Thymus (tissue), 11 donors: ENCODE measurements around the gene KY. TPM values are rescaled to one million over a fixed set of nuclear protein-coding genes. Genes with fewer than 3 reads are reported as not detected.

Experiments used
- DNase-seq, 9 donors: peaks; one replicate each; pipeline ENCODE4 v3.0.0-alpha.2; 2013; ENCODE audit warnings: low spot score in 9 of 9, low read depth in 6 of 9, missing footprints in 1 of 9
- H3K27ac ChIP-seq, 2 donors: one replicate each; pipeline ENCODE4 v1.5.1; 2013; ENCODE audit warnings: control low read depth in 1 of 2, low read depth in 1 of 2, low read length in 1 of 2, mild to moderate bottlenecking in 1 of 2, moderate library complexity in 1 of 2
- H3K27me3 ChIP-seq, 2 donors: one replicate each; pipeline ENCODE4 v1.5.1; 2013; ENCODE audit warnings: low read length in 1 of 2; ENCODE audit not compliant: control insufficient read depth in 2 of 2, insufficient read depth in 1 of 2
- H3K36me3 ChIP-seq, 2 donors: one replicate each; pipeline ENCODE4 v1.5.1; 2013; ENCODE audit warnings: low read length in 1 of 2, mild to moderate bottlenecking in 1 of 2, moderate library complexity in 1 of 2; ENCODE audit not compliant: control insufficient read depth in 2 of 2, insufficient read depth in 2 of 2
- H3K4me1 ChIP-seq, 2 donors: one replicate each; pipeline ENCODE4 v1.5.1; 2013; ENCODE audit warnings: low read length in 2 of 2; ENCODE audit not compliant: control insufficient read depth in 2 of 2, insufficient read depth in 2 of 2
- H3K4me3 ChIP-seq, 2 donors: one replicate each; pipeline ENCODE4 v1.5.1; 2013; ENCODE audit warnings: low read length in 2 of 2, control low read depth in 1 of 2, mild to moderate bottlenecking in 1 of 2
- H3K9me3 ChIP-seq, 2 donors: one replicate each; pipeline ENCODE4 v1.5.1; 2013; ENCODE audit warnings: low read length in 1 of 2, mild to moderate bottlenecking in 1 of 2; ENCODE audit not compliant: control insufficient read depth in 2 of 2, insufficient read depth in 1 of 2
- WGBS: extraction: QIAGEN DNeasy Blood & Tissue Kit; methylation state at CpG from one replicate; pipeline ENCODE4 v1.1.7; 2013; 5-methylcytosine and 5-hydroxymethylcytosine counted together
- polyA plus RNA-seq: library from polyadenylated mRNA; stranded (reverse); fragments of 200-250 nt; gene quantifications from one replicate; pipeline ENCODE4 v1.2.3, GENCODE V29; 2013
- total RNA-seq: library from RNA; stranded (reverse); fragments of 120-200 nt; gene quantifications from one replicate; pipeline ENCODE4 v1.2.4, GENCODE V29; 2013
- donor health status: healthy.

The KY gene
- total and polyA plus RNA-seq, 2 donors = 0.14 to 1.0 TPM

- H3K27ac ChIP-seq = no peak overlapping the region
- WGBS = 91% methylated on average over 7 of the region's 7 CpGs
These were observed 43.0 kb upstream of the KY start for GRCh38 chr3:134693804-134694203.

GRCh38 chr3:134693226-134693625, 42.4 kb upstream of the KY start:
- WGBS = 95% methylated on average over 4 of the region's 4 CpGs

More at GRCh38 chr3:134693804-134694203, 43.0 kb upstream of the KY start:
- H3K4me1 ChIP-seq = peaks cover 0 to 3% of the 10 kb centered on the region in 2 donors
- H3K9me3 ChIP-seq = no peaks in the 10 kb centered on the region
- H3K27me3 ChIP-seq = no peaks in the 10 kb centered on the region
- H3K36me3 ChIP-seq = no peaks in the 10 kb centered on the region
- no peak for DNase-seq
- H3K4me3 ChIP-seq = no peak overlapping the region

GRCh38 chr3:134690226-134690625, 39.4 kb upstream of the KY start:
- Histone ChIP-seq H3K27me3 (no peaks in the 10 kb centered on the region), H3K4me1 (peaks cover 0 to under 1% of the 10 kb centered on the region in 2 donors), H3K36me3 (no peaks in the 10 kb centered on the region), H3K4me3 (no peak overlapping the region), H3K9me3 (no peaks in the 10 kb centered on the region), H3K27ac (no peak overlapping the region)
- 32% methylated on average over 1 of the region's 1 CpG for WGBS
- DNase-seq = no peak

More at GRCh38 chr3:134693226-134693625, 42.4 kb upstream of the KY start:
- Histone ChIP-seq H3K36me3 (no peaks in the 10 kb centered on the region), H3K27ac (no peak overlapping the region), H3K4me1 (peaks cover 0 to 3% of the 10 kb centered on the region in 2 donors), H3K27me3 (no peaks in the 10 kb centered on the region), H3K4me3 (no peak overlapping the region), H3K9me3 (no peaks in the 10 kb centered on the region)
- DNase-seq = no peak

- DNase-seq = no peak
- WGBS = 97% methylated on average over 2 of the region's 2 CpGs
- H3K4me3 ChIP-seq = no peak overlapping the region
- no peaks in the 10 kb centered on the region for H3K27me3 ChIP-seq
- no peaks in the 10 kb centered on the region for H3K4me1 ChIP-seq
- no peaks in the 10 kb centered on the region for H3K9me3 ChIP-seq
- H3K27ac ChIP-seq = no peak overlapping the region
- H3K36me3 ChIP-seq = no peaks in the 10 kb centered on the region
These were observed 36.8 kb upstream of the KY start for GRCh38 chr3:134687642-134688041.

GRCh38 chr3:134685929-134686802, 35.3 kb upstream of the KY start:
- Histone ChIP-seq H3K36me3 (no peaks in the 10 kb centered on the region), H3K9me3 (no peaks in the 10 kb centered on the region), H3K4me1 (no peaks in the 10 kb centered on the region), H3K4me3 (no peak overlapping the region), H3K27ac (no peak overlapping the region), H3K27me3 (no peaks in the 10 kb centered on the region)
- 94% methylated on average over 7 of the region's 7 CpGs for WGBS
- no peak for DNase-seq

- no peak for DNase-seq
- no peak overlapping the region for H3K4me3 ChIP-seq
- WGBS = 96% methylated on average over 7 of the region's 7 CpGs
- H3K27me3 ChIP-seq = no peaks in the 10 kb centered on the region
- no peak overlapping the region for H3K27ac ChIP-seq
- no peaks in the 10 kb centered on the region for H3K9me3 ChIP-seq
- no peaks in the 10 kb centered on the region for H3K36me3 ChIP-seq
- no peaks in the 10 kb centered on the region for H3K4me1 ChIP-seq
These were observed 31.5 kb upstream of the KY start for GRCh38 chr3:134682196-134682880.

- Histone ChIP-seq H3K4me3 (no peak overlapping the region), H3K9me3 (no peaks in the 10 kb centered on the region), H3K36me3 (no peaks in the 10 kb centered on the region), H3K27me3 (no peaks in the 10 kb centered on the region), H3K4me1 (no peaks in the 10 kb centered on the region), H3K27ac (no peak overlapping the region)
- WGBS = 96% methylated on average over 6 of the region's 6 CpGs
- no peak for DNase-seq
These were observed 30.7 kb upstream of the KY start for GRCh38 chr3:134681522-134681900.

GRCh38 chr3:134680796-134681521, 30.1 kb upstream of the KY start:
- 85% methylated on average over 10 of the region's 10 CpGs for WGBS
- no peaks in the 10 kb centered on the region for H3K4me1 ChIP-seq

GRCh38 chr3:134677987-134678308, 27.1 kb upstream of the KY start:
- 96% methylated on average over 2 of the region's 2 CpGs for WGBS
- Histone ChIP-seq H3K4me3 (no peak overlapping the region), H3K27me3 (no peaks in the 10 kb centered on the region), H3K27ac (no peak overlapping the region), H3K9me3 (peaks cover 0 to 8% of the 10 kb centered on the region in 2 donors), H3K4me1 (no peaks in the 10 kb centered on the region), H3K36me3 (no peaks in the 10 kb centered on the region)
- no peak for DNase-seq

More at GRCh38 chr3:134680796-134681521, 30.1 kb upstream of the KY start:
- Histone ChIP-seq H3K27ac (no peak overlapping the region), H3K27me3 (no peaks in the 10 kb centered on the region), H3K36me3 (no peaks in the 10 kb centered on the region), H3K9me3 (no peaks in the 10 kb centered on the region), H3K4me3 (no peak overlapping the region)
- DNase-seq = no peak
